NCI-H510A (cell line): ENCODE measurements around the gene SLAMF9.

Source experiments
- DNase-seq: peaks from one replicate; lab custom pipeline; 2025; lab: John Stamatoyannopoulos, UW

The SLAMF9 gene

GRCh38 chr1:159974350-159974965, 20.4 kb upstream of the SLAMF9 start:
- no peak for DNase-seq

- DNase-seq = no peak
Observed at GRCh38 chr1:159973350-159973940, 19.4 kb upstream of the SLAMF9 start.

GRCh38 chr1:159972443-159973205, 18.6 kb upstream of the SLAMF9 start:
- no peak for DNase-seq

DNA sequence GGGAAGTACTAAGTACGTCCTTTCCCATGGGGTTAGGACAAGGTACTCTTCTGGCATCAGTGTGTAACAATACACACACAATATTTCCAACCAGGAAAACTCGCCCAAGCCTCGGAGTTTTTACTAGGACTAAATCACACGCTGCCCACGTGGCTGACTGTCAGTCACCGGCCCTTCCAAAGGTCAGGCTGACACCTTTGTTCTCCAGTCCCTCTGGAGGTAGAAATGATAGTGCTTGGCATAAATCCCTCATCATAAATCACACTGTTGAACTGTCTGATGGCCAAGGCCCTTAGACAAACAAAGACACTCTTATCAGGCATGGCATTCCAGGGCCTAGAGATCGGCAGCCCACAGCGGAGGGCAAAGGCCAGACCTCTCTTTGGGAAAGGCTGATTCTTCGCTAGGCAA, 16.9 kb upstream of the SLAMF9 start:
- peak; percentile 5 for DNase-seq

GRCh38 chr1:159968901-159969300, 14.9 kb upstream of the SLAMF9 start:
- no peak for DNase-seq

GRCh38 chr1:159965263-159965662, 11.2 kb upstream of the SLAMF9 start:
- DNase-seq = no peak

- no peak for DNase-seq
Observed at GRCh38 chr1:159964144-159964543, 10.1 kb upstream of the SLAMF9 start.

DNA sequence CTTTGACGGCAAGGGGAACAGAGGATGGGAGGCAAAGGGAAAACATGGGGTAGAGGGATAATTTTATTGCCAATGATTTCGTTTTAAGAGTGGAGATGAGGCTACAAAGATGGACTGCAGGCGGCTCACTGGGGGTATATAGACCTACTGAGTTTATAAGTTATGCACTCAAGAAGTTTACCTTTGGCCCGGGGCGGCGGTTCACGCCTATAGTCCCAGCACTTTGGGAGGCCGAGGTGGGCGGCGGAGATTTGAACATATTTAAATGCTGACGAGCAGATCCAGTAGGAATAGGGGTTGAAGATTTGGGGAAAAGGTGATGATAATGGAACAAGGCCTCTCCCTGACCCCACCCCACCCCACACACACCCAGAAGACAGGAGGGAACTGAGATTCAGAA, 8.1 kb upstream of the SLAMF9 start:
- DNase-seq = no peak

DNA sequence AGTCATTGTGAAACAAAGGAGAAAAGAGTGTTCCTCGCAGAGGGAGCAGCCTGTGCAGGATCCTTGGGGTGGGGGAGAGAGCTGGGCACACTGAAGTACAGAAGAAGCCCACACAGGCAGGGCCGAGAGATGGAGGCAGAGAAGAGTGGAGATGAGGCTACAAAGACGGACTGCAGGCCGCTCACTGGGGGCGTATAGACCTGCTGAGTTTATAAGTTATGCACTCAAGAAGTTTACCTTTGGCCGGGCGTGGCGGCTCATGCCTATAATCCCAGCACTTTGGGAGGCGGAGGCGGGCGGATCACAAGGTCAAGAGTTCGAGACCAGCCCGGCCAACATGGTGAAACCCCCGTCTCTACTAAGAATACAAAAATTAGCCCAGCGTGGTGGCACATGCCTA, 7.6 kb upstream of the SLAMF9 start:
- DNase-seq = no peak

- no peak for DNase-seq
Observed at GRCh38 chr1:159960721-159961381, 6.8 kb upstream of the SLAMF9 start.

- no peak for DNase-seq
Observed at GRCh38 chr1:159959451-159959850, 5.4 kb upstream of the SLAMF9 start.

GRCh38 chr1:159958719-159959380, 4.8 kb upstream of the SLAMF9 start:
- no peak for DNase-seq

- no peak for DNase-seq
Observed at GRCh38 chr1:159957824-159958268, 3.8 kb upstream of the SLAMF9 start.

DNA sequence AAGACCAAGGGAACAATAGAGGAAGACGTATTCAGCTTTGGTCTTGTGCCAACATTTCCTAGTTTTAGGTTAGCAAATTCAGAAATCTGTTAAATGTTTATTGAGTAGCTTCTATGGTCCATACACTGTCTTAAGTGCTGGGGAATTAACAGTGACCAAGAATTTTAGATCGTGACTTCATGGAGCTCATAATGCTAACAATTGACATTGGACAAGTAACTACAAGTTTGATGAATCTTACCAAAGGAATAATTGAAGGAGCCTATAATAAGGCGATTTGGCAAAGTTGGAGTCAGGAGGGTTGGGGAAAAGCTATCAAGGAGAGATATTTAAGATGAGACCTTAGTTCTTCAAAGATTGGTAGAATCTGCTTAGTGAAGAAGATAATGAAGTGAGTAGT, 1.4 kb upstream of the SLAMF9 start:
- DNase-seq = no peak

- DNase-seq = no peak
Observed at GRCh38 chr1:159952932-159953331, 1.1 kb downstream of the SLAMF9 start.

GRCh38 chr1:159951551-159951950, 2.5 kb downstream of the SLAMF9 start:
- DNase-seq = no peak

GRCh38 chr1:159951016-159951415, 3.0 kb downstream of the SLAMF9 start:
- DNase-seq = no peak

DNA sequence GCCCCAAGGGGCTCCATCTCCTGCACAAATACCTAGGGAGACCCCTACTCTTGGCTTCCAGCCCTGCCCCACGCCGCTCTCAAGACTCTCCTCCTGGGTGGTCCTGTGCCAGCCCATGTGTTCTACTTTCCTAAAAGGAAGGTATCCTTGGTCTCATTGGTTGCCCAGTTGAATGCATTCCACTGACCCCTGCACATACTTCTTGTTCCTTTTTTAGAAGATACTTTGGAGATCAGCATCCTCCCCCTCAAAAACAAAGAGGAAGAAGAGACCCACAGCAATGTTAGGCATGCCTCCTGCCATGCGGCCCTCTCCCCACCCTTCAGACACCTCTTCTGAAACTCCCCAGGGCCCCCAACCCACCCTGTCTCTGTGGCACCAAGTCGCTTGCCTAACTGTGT, 4.1 kb downstream of the SLAMF9 start:
- DNase-seq = no peak

DNA sequence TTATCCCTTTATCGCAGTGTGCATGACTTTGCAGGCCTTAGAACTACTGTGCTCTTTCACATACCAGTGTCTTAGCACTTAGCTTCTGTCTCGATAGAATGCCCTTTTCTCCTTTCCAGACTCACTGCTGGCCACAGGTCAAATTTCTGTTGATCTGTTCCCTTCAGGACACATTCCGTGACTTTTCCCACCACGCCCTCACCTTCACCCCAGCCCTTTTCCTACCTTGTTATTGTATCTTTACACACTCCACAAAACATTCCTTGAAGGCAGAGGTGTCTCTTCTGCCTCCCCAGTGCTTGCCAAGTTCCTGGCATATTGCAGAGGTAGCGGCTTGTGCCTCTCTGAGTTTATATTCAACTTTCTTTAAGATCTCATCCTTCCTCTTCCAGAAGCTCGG, 4.9 kb downstream of the SLAMF9 start:
- no peak for DNase-seq

DNA sequence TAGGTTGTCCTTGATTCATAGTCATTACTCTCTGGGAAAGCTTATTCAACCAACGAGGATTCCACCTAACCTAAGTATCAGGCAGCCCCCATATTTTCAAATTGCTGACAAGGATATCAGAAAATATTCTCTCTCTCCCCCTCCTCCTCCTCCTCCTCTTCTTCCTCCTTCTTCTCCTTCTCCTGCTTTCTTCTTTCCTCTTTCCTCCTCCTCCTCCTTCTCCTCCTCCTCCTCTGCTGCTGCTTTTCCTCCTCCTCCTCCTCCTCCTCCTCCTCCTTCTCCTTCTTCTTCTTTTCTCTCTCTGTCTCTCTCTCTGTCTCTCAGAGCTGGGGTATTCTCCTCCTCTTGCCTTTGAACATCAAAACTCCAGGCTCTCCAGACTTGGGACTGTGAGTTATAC, 6.1 kb downstream of the SLAMF9 start:
- DNase-seq = no peak

DNA sequence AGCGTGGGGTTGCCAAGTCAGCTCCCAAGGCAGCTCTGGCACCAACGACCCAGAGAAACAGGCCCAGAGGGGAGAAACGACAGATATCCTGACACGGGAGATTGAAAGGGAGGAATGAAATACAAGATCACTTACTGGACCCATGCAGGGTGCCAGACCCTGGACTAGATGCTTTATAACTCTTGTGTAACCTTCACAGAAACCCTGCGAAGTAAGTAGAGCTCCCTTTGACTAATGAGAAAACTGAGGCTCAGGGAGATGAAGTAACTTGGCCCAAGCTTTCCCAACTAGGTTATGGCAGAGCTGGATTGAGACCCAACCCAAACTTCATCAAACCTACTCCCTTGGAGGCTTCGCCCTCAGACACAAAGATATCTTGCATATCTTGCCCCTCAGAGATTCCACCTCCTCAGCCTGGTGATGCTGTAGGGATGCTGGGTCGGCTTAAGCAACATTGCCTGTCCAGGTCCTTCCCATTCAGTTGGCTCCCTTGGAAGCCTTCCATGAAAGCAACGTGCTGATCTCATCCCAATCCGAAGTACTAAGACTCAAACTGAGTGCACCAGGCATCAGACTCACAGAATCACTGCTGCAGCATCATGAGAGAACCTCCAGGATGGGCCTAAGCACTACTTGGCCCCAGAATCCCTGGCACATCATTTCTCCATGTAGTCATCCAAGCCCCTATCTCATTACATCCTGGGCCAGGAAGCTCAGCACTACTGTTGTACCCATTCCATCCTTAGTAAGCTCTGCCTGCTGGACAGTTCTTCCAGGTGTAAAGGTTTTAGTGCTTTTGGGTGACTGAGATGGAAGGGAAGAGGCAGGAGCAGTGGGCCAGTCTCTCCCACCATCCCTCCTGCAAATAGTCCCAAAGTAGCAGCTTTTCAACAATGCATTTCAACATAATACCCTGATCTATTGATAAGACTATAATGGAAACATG, 7.5 kb downstream of the SLAMF9 start:
- DNase-seq = no peak
